ENCODE measurements around the gene RTN4R. TPM values are rescaled to one million over a fixed set of nuclear protein-coding genes. Genes with fewer than 3 reads are reported as not detected.

The RTN4R gene
- total RNA-seq, 2 donors from 2014 or later, result 12.8 to 17.7 TPM

DNA sequence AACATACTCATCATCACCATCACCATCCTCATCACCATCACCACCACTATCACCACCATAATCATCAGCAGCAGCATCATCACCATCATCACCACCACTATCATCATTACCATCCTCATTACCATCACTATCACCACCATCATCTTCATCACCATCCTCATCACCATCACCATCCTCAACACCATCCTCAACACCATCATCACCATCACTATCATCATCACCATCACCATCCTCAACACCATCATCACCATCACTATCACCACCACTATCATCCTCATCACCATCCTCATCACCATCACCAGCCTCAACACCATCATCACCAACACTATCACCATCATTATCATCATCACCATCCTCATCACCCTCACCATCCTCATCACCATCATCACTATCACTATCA is 16.6 kb downstream of the RTN4R start:
- DNase-seq, result no peak
- Histone ChIP-seq H3K4me1 (ENCODE audit: control insufficient read depth, insufficient read depth, low read length) (peaks cover 2% of the 10 kb centered on the region), H3K27me3 (ENCODE audit: control insufficient read depth, insufficient read depth, low read length, poor library complexity, severe bottlenecking) (no peaks in the 10 kb centered on the region), H3K9me3 (ENCODE audit: control insufficient read depth, low read length) (no peaks in the 10 kb centered on the region), H3K36me3 (ENCODE audit: control insufficient read depth, insufficient read depth, low read length) (no peaks in the 10 kb centered on the region), H3K4me3 (ENCODE audit: low read length) (no peak overlapping the region), H3K27ac (ENCODE audit: low read depth, low read length) (no peak overlapping the region), H3K9ac (ENCODE audit: extremely low read depth, low read length, poor library complexity, severe bottlenecking) (no peak overlapping the region)
- TF ChIP-seq, protein P1, sequence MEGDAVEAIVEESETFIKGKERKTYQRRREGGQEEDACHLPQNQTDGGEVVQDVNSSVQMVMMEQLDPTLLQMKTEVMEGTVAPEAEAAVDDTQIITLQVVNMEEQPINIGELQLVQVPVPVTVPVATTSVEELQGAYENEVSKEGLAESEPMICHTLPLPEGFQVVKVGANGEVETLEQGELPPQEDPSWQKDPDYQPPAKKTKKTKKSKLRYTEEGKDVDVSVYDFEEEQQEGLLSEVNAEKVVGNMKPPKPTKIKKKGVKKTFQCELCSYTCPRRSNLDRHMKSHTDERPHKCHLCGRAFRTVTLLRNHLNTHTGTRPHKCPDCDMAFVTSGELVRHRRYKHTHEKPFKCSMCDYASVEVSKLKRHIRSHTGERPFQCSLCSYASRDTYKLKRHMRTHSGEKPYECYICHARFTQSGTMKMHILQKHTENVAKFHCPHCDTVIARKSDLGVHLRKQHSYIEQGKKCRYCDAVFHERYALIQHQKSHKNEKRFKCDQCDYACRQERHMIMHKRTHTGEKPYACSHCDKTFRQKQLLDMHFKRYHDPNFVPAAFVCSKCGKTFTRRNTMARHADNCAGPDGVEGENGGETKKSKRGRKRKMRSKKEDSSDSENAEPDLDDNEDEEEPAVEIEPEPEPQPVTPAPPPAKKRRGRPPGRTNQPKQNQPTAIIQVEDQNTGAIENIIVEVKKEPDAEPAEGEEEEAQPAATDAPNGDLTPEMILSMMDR (conservative IDR thresholded peaks at IDR 0.05), result no peak
- Mint-ChIP-seq H3K27ac (no peak overlapping the region), H3K9me3 (no peaks in the 10 kb centered on the region), H3K27me3 (ENCODE audit: insufficient read depth) (no peaks in the 10 kb centered on the region), H3K4me1 (no peaks in the 10 kb centered on the region), H3K36me3 (ENCODE audit: low read depth) (no peaks in the 10 kb centered on the region), H3K4me3 (no peak overlapping the region)

DNA sequence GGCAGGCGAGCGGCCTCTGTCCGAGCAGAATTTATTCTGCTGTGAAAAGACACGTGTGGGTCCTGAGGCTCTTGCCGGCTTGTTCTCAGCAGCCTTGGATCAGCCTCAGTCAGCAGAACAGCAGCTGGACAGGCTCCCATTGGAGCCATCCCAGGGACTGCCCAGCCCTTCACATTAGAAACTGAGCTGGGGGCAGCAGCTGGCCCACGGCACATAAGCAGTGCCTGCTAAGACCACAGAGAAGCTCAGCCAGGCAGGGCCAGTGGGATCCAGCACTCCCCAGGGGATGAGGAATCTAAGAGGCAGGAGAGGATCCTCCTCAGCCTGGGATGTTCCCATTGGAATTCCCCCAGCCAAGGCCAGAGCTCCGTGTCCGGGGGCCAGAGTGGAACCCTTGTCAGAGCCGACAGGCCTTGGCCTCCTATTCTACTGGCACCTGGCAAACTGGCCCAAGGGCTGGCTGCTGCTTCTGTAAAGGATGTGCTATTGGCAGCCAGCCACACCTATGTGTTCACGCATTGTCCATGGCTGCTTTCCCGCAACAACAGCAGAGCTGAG is 18.2 kb downstream of the RTN4R start:
- H3K27me3 Mint-ChIP-seq (ENCODE audit: insufficient read depth), result no peaks in the 10 kb centered on the region

GRCh38 chr22:20248461-20248978 is 19.6 kb downstream of the RTN4R start:
- no peak for DNase-seq
- Mint-ChIP-seq H3K4me1 (peaks cover 23% of the 10 kb centered on the region), H3K27me3 (ENCODE audit: insufficient read depth) (no peaks in the 10 kb centered on the region), H3K4me3 (no peak overlapping the region), H3K9me3 (no peaks in the 10 kb centered on the region), H3K27ac (no peak overlapping the region), H3K36me3 (ENCODE audit: low read depth) (no peaks in the 10 kb centered on the region)
- TF ChIP-seq, protein P1 (conservative IDR thresholded peaks at IDR 0.05), result no peak
- H3K4me3 ChIP-seq (ENCODE audit: low read length), result no peak overlapping the region
- WGBS, 2 experiments (ENCODE audit: insufficient coverage in 1 of 2, insufficient read length in 1 of 2), result 91 to 100% methylated on average over 1 to 12 of the region's 12 CpGs
- H3K27me3 ChIP-seq (ENCODE audit: control insufficient read depth, insufficient read depth, low read length, poor library complexity, severe bottlenecking), result no peaks in the 10 kb centered on the region
- H3K4me1 ChIP-seq (ENCODE audit: control insufficient read depth, insufficient read depth, low read length), result peaks cover 26% of the 10 kb centered on the region
- no peaks in the 10 kb centered on the region for H3K9me3 ChIP-seq (ENCODE audit: control insufficient read depth, low read length)
- H3K27ac ChIP-seq (ENCODE audit: low read depth, low read length), result no peak overlapping the region
- no peak overlapping the region for H3K9ac ChIP-seq (ENCODE audit: extremely low read depth, low read length, poor library complexity, severe bottlenecking)
- no peaks in the 10 kb centered on the region for H3K36me3 ChIP-seq (ENCODE audit: control insufficient read depth, insufficient read depth, low read length)

More for the DNA sequence above, 18.2 kb downstream of the RTN4R start:
- Histone ChIP-seq H3K9me3 (ENCODE audit: control insufficient read depth, low read length) (no peaks in the 10 kb centered on the region), H3K9ac (ENCODE audit: extremely low read depth, low read length, poor library complexity, severe bottlenecking) (no peak overlapping the region), H3K36me3 (ENCODE audit: control insufficient read depth, insufficient read depth, low read length) (no peaks in the 10 kb centered on the region), H3K27ac (ENCODE audit: low read depth, low read length) (peak overlapping the region; percentile 72), H3K4me3 (ENCODE audit: low read length) (no peak overlapping the region), H3K4me1 (ENCODE audit: control insufficient read depth, insufficient read depth, low read length) (peaks cover 15% of the 10 kb centered on the region), H3K27me3 (ENCODE audit: control insufficient read depth, insufficient read depth, low read length, poor library complexity, severe bottlenecking) (no peaks in the 10 kb centered on the region)
- TF ChIP-seq, protein P1 (conservative IDR thresholded peaks at IDR 0.05), result no peak
- 87 to 95% methylated on average over 10 to 11 of the region's 11 CpGs for WGBS, 2 experiments (ENCODE audit: insufficient coverage in 1 of 2, insufficient read length in 1 of 2)
- no peak for DNase-seq
- H3K9me3 Mint-ChIP-seq, result no peaks in the 10 kb centered on the region
- H3K36me3 Mint-ChIP-seq (ENCODE audit: low read depth), result no peaks in the 10 kb centered on the region
- peaks cover 12% of the 10 kb centered on the region for H3K4me1 Mint-ChIP-seq
- H3K27ac Mint-ChIP-seq, result peak overlapping the region; percentile 21
- no peak overlapping the region for H3K4me3 Mint-ChIP-seq
